Lower leg skin (tissue), 3 donors: Measurements from ENCODE around the gene ATP6V0D1.

Experiments used
- CTCF ChIP-seq, 3 donors: fragments of 450-650 bp; IDR thresholded peaks; one replicate each; pipeline ENCODE4 v1.5.1; 2016; ENCODE audit warnings: antibody characterized with exemption in 3 of 3, mild to moderate bottlenecking in 3 of 3, moderate library complexity in 2 of 3
- POLR2A ChIP-seq, 2 donors: fragments of 450-650 bp; IDR thresholded peaks; one replicate each; pipeline ENCODE4 v1.6.1; 2016 to 2017; ENCODE audit warnings: antibody characterized with exemption in 2 of 2, mild to moderate bottlenecking in 1 of 2, moderate library complexity in 1 of 2

GRCh38 chr16:67451704-67452435 is 29.1 kb downstream of the ATP6V0D1 start:
- no peak for TF ChIP-seq POLR2A (IDR thresholded peaks at IDR 0.05)
- TF ChIP-seq CTCF (IDR thresholded peaks at IDR 0.05), result no peak
